A549 (cell line): Measurements from ENCODE around the gene MAPRE3. TPM values are rescaled to one million over a fixed set of nuclear protein-coding genes. Genes with fewer than 3 reads are reported as not detected.

ENCODE experiments used
- ATAC-seq, 2 experiments: fragments of 200-7000 bp in 1 of 2; fragments of >200 bp in 1 of 2; cut with Nextera tagmentation in 1 of 2; cut with Tn5 transposase in 1 of 2; 3 replicates each; pipeline versions ENCODE4 v1.8.0 to v1.9.1; 2018 to 2020; ENCODE audit warnings: mild to moderate bottlenecking in 1 of 2, moderate library complexity in 1 of 2
- CTCF ChIA-PET: fragments of 300-600 bp; sonication (Branson Sonifier 250); formaldehyde crosslinking; extraction: SDS; loops from one replicate; lab custom pipeline; 2021; ENCODE audit warnings: antibody characterized with exemption, inconsistent platforms; lab: Yijun Ruan, JAX
- POLR2A ChIA-PET: fragments of 350-600 bp; formaldehyde crosslinking; extraction: SDS; loops from one replicate; lab custom pipeline; 2021; ENCODE audit warnings: antibody characterized with exemption, inconsistent platforms; lab: Yijun Ruan, JAX
- DNase-seq, 2 experiments: peaks; one replicate each; pipeline versions ENCODE4 v3.0.0 to v3.0.0-alpha.2; 2011 to 2016; ENCODE audit warnings: low read depth in 1 of 2, low spot score in 1 of 2
- FAIRE-seq: peaks from 2 replicates; lab custom pipeline; 2011; peaks lifted over from hg19 to GRCh38; lab: Jason Lieb, UNC
- H3K27ac ChIP-seq, 2 experiments: fragments of >200 bp; sonication (Bioruptor Twin); formaldehyde crosslinking; 3 replicates each; pipeline ENCODE4 v1.5.1; 2016 to 2017
- H3K4me1 ChIP-seq: fragments of >200 bp; sonication (Bioruptor Twin); formaldehyde crosslinking; 3 replicates; pipeline ENCODE4 v1.6.1; 2016
- H3K4me2 ChIP-seq: fragments of >200 bp; sonication (Bioruptor Twin); formaldehyde crosslinking; 3 replicates; pipeline ENCODE4 v1.6.1; 2016
- H3K4me3 ChIP-seq: fragments of >200 bp; sonication (Bioruptor Twin); formaldehyde crosslinking; 3 replicates; pipeline ENCODE4 v1.5.1; 2016
- H3K9me3 ChIP-seq: fragments of >200 bp; sonication (Bioruptor Twin); formaldehyde crosslinking; 3 replicates; pipeline ENCODE4 v1.6.1; 2016
- E2F6 ChIP-seq: IDR thresholded peaks from 2 replicates; pipeline ENCODE4 v1.6.1; 2012; ENCODE audit warnings: low read depth, borderline replicate concordance
- EHMT2 ChIP-seq: fragments of 200-600 bp; sonication (generic); IDR thresholded peaks from 2 replicates; pipeline ENCODE4 v1.6.1; 2016; ENCODE audit warnings: antibody characterized with exemption, low read depth, mild to moderate bottlenecking, moderate library complexity
- ESRRA ChIP-seq: fragments of 150-350 bp; IDR thresholded peaks from 2 replicates; pipeline ENCODE4 v1.6.1; 2014; ENCODE audit warnings: mild to moderate bottlenecking, low read length, borderline replicate concordance
- HOXA7 ChIP-seq: fragments of 250-450 bp; sonication (Bioruptor Pico); IDR thresholded peaks from 2 replicates; pipeline ENCODE4 v1.5.0; 2020; ENCODE audit warnings: mild to moderate bottlenecking, moderate library complexity
- KDM5A ChIP-seq: fragments of 200-600 bp; sonication (generic); IDR thresholded peaks from 2 replicates; pipeline ENCODE4 v1.6.1; 2016; ENCODE audit warnings: antibody characterized with exemption, mild to moderate bottlenecking
- MAX ChIP-seq: IDR thresholded peaks from 2 replicates; pipeline ENCODE4 v1.6.1; 2012
- MAZ ChIP-seq: fragments of 150-350 bp; IDR thresholded peaks from 2 replicates; pipeline ENCODE4 v1.6.1; 2014; ENCODE audit warnings: antibody characterized with exemption, low read depth, low read length, borderline replicate concordance
- NFE2L2 ChIP-seq: fragments of 150-350 bp; conservative IDR thresholded peaks from 2 replicates; pipeline ENCODE4 v1.6.1; 2014; ENCODE audit warnings: low read length
- NPAS2 ChIP-seq: fragments of 250-450 bp; sonication (Bioruptor Pico); IDR thresholded peaks from 2 replicates; pipeline ENCODE4 v1.8.0; 2022; ENCODE audit warnings: mild to moderate bottlenecking, moderate library complexity, borderline replicate concordance
- NR3C1 ChIP-seq: fragments of >200 bp; sonication (Bioruptor Twin); formaldehyde crosslinking; IDR thresholded peaks from 3 replicates; pipeline ENCODE4 v1.6.1; 2017
- POLR2AphosphoS2 ChIP-seq: conservative IDR thresholded peaks from 2 replicates; pipeline ENCODE4 v1.6.1; 2012; ENCODE audit warnings: low read length, improper control_type of control experiment, inconsistent platforms
- RCOR1 ChIP-seq: fragments of 150-350 bp; IDR thresholded peaks from 2 replicates; pipeline ENCODE4 v1.6.1; 2014; ENCODE audit warnings: antibody characterized with exemption, low read length, low read depth
- REST ChIP-seq: fragments of 200-600 bp; sonication (generic); IDR thresholded peaks from 2 replicates; pipeline ENCODE4 v1.6.1; 2016; ENCODE audit warnings: antibody characterized with exemption, mild to moderate bottlenecking, moderate library complexity
- RFX5 ChIP-seq: fragments of 450-650 bp; IDR thresholded peaks from 2 replicates; pipeline ENCODE4 v1.7.1; 2014; ENCODE audit warnings: antibody characterized with exemption, mild to moderate bottlenecking, moderate library complexity
- SMC3 ChIP-seq: fragments of >200 bp; sonication (Bioruptor Twin); formaldehyde crosslinking; IDR thresholded peaks from 3 replicates; pipeline ENCODE4 v1.6.1; 2018; ENCODE audit warnings: inconsistent platforms
- USF2 ChIP-seq: fragments of 450-650 bp; IDR thresholded peaks from 2 replicates; pipeline ENCODE4 v1.6.1; 2014; ENCODE audit warnings: antibody characterized with exemption
- ZC3H11A ChIP-seq: fragments of 450-650 bp; IDR thresholded peaks from 2 replicates; pipeline ENCODE4 v1.6.1; 2014; ENCODE audit warnings: antibody characterized with exemption, mild to moderate bottlenecking
- WGBS: methylation state at CpG from one replicate; pipeline ENCODE4 v1.1.6; 2017; ENCODE audit errors: missing lambda C conversion rate; 5-methylcytosine and 5-hydroxymethylcytosine counted together
- polyA plus RNA-seq, 4 experiments: library from polyadenylated mRNA; depleted of rRNA in 3 of 4; stranded (reverse); fragments of >200 nt; fragmentation: RNase III in 1 of 4; extraction: RNeasy Plus Mini Kit Qiagen cat#74134 plus additional on column Dnase treatment in 1 of 4; gene quantifications; 2 replicates in 3 of 4; 3 replicates in 1 of 4; pipeline ENCODE4 v1.2.3, GENCODE V29; 2011 to 2017

Gene MAPRE3
- polyA plus RNA-seq, 2 of the 4 experiments (the other 2 are of a cell fraction), result 12.1 to 21.5 TPM

- 14% methylated on average over 12 of the region's 24 CpGs for WGBS
- H3K4me3 ChIP-seq, result peak overlapping the region; percentile 86
- H3K27ac ChIP-seq, result peak overlapping the region; percentile 83 to 93
- H3K4me2 ChIP-seq, result peak overlapping the region; percentile 83
- ATAC-seq, result peak; percentile 2 to 7; a peak in 5 of 6 replicates
- TF ChIP-seq NR3C1 (no peak), ZC3H11A (no peak), NPAS2 (no peak), KDM5A (no peak), USF2 (no peak), MAZ (no peak)
- TF ChIP-seq, all 56 proteins: peak for 0
- peak; percentile 24 to 46 for DNase-seq
- no peak for FAIRE-seq
- Histone ChIP-seq H3K9me3 (no peaks in the 10 kb centered on the region), H3K4me1 (peaks cover 13% of the 10 kb centered on the region; the same call in 2 of the 3 replicates)
- ChIA-PET POLR2A (interaction anchor here (0.7 to 3.3 kb wide), 14 partner anchors 9 to 330 kb away, joined by 3 to 37 read pairs (median 8); partner anchors contain the start of genes KHK, OST4 and TMEM214), CTCF (interaction anchor here (0.6 to 13.5 kb wide), 14 partner anchors 9 to 251 kb away, joined by 3 to 143 read pairs (median 4); partner anchors contain the start of gene OST4)
These were observed 81.6 kb downstream of the MAPRE3 start for GRCh38 chr2:27051902-27052645.

GRCh38 chr2:27053321-27053720 lies 82.9 kb downstream of the MAPRE3 start:
- FAIRE-seq (no peak), ATAC-seq (no peak), DNase-seq (no peak)
- 88% methylated on average over 11 of the region's 11 CpGs for WGBS
- H3K4me2 ChIP-seq, result no peak overlapping the region
- POLR2A ChIA-PET, result interaction anchor here (0.8 to 3.4 kb wide), 3 partner anchors 14 to 34 kb away, joined by 4 to 11 read pairs (median 9); partner anchors contain the start of genes KHK and OST4
- no peaks in the 10 kb centered on the region for H3K9me3 ChIP-seq
- no peak overlapping the region for H3K4me3 ChIP-seq
- no peak overlapping the region for H3K27ac ChIP-seq
- CTCF ChIA-PET, result interaction anchor here (0.5 to 13.5 kb wide), 9 partner anchors 16 to 294 kb away, joined by 3 to 143 read pairs (median 4); partner anchors contain the start of gene OST4
- peaks cover 13% of the 10 kb centered on the region; the same call in 2 of the 3 replicates for H3K4me1 ChIP-seq
- TF ChIP-seq HOXA7 (CRISPR knock-in tag), result no peak
- TF ChIP-seq REST, result no peak
- no peak for TF ChIP-seq RCOR1
- TF ChIP-seq RFX5, result no peak
- TF ChIP-seq E2F6, result no peak
- TF ChIP-seq USF2, result no peak
- no peak for TF ChIP-seq EHMT2
- no peak for TF ChIP-seq MAZ
- TF ChIP-seq ESRRA, result no peak
- no peak for TF ChIP-seq SMC3
- TF ChIP-seq NFE2L2, result no peak
- TF ChIP-seq POLR2AphosphoS2, result no peak
- no peak for TF ChIP-seq NPAS2
- no peak for TF ChIP-seq MAX
